ENCODE data around the gene BBIP1. TPM values are rescaled to one million over a fixed set of nuclear protein-coding genes. Genes with fewer than 3 reads are reported as not detected.

Gene BBIP1
- total and polyA plus RNA-seq, 10 of the 15 experiments (the other 5 are each of a cell fraction or from before 2014, with no cell fraction given), result 13.8 to 40.8 (median 31.3) TPM

GRCh38 chr10:110864662-110865140, 54.3 kb downstream of the BBIP1 start (continued):
- no peak for TF ChIP-seq ZBTB11 (CRISPR knock-in tag; IDR thresholded peaks at IDR 0.05)
- no peak for TF ChIP-seq FOS (IDR thresholded peaks at IDR 0.05; ENCODE audit: borderline replicate concordance, extremely low read depth, insufficient read length)
- TF ChIP-seq ETV6 (conservative IDR thresholded peaks at IDR 0.05 in 1 of 2, IDR thresholded peaks at IDR 0.05 in 1 of 2; ENCODE audit: borderline replicate concordance in 1 of 2, low read depth in 1 of 2), result peak in 1 of 2 experiments; percentile 61; a peak in 1 of 4 replicates
- no peak for TF ChIP-seq POLR2AphosphoS5 (IDR thresholded peaks at IDR 0.05; ENCODE audit: low read length)
- TF ChIP-seq ZNF24 (IDR thresholded peaks at IDR 0.05), result no peak
- TF ChIP-seq NFIC (IDR thresholded peaks at IDR 0.05; ENCODE audit: low read depth, low read length), result peak; percentile 71
- 0 out of 2 replicates have a peak, but pooled peaks have one; percentile 58 for TF ChIP-seq IRF4 (IDR thresholded peaks at IDR 0.05; ENCODE audit: low read depth, low read length)
- TF ChIP-seq MTA2 (IDR thresholded peaks at IDR 0.05; ENCODE audit: low read depth), result peak; percentile 37; the same call in 1 of the 2 replicates
- TF ChIP-seq MAX (IDR thresholded peaks at IDR 0.05; ENCODE audit: low read depth, low read length), result 0 out of 2 replicates have a peak, but pooled peaks have one; percentile 21
- TF ChIP-seq GATAD2B (conservative IDR thresholded peaks at IDR 0.05; ENCODE audit: low read depth), result no peak
- no peak for TF ChIP-seq ZNF207 (IDR thresholded peaks at IDR 0.05; ENCODE audit: borderline replicate concordance)
- peak; percentile 72 for TF ChIP-seq CREB1 (IDR thresholded peaks at IDR 0.05; ENCODE audit: low read depth)
- TF ChIP-seq WRNIP1 (IDR thresholded peaks at IDR 0.05; ENCODE audit: borderline replicate concordance, low read depth, low read length), result no peak
- no peak for TF ChIP-seq BRCA1 (IDR thresholded peaks at IDR 0.05; ENCODE audit: low read depth, low read length)
- peak; percentile 33 for TF ChIP-seq SP1 (IDR thresholded peaks at IDR 0.05; ENCODE audit: low read depth, low read length)
- TF ChIP-seq BHLHE40 (IDR thresholded peaks at IDR 0.05; ENCODE audit: borderline replicate concordance in 1 of 2, low read depth in 2 of 2, low read length in 1 of 2), result no peak; a peak in 1 of 4 replicates
- TF ChIP-seq CBFB (IDR thresholded peaks at IDR 0.05; ENCODE audit: low read depth), result no peak
- peak; percentile 34 for TF ChIP-seq MEF2B (IDR thresholded peaks at IDR 0.05; ENCODE audit: partially characterized antibody, poor library complexity, severe bottlenecking)
- no peak for TF ChIP-seq ZSCAN29 (IDR thresholded peaks at IDR 0.05)
- TF ChIP-seq MLLT1 (IDR thresholded peaks at IDR 0.05), result no peak
- TF ChIP-seq CUX1 (IDR thresholded peaks at IDR 0.05; ENCODE audit: insufficient replicate concordance, low read depth, low read length), result peak; percentile 64

All from GM12878 (cell line).